Astrocyte (in vitro differentiated cells and primary cell): ENCODE data around the gene RNU6-7.

Experiments used
- EZH2 ChIP-seq: IDR thresholded peaks from 2 replicates; pipeline ENCODE4 v1.6.1; 2012; ENCODE audit warnings: mild to moderate bottlenecking, low read length, inconsistent platforms; ENCODE audit not compliant: insufficient read depth
- TF ChIP-seq, protein P1 (sequence below): IDR thresholded peaks from 2 replicates; pipeline ENCODE4 v1.5.1; 2011; ENCODE audit warnings: low read depth, mild to moderate bottlenecking, inconsistent platforms, low read length, moderate library complexity; ENCODE audit not compliant: insufficient read depth

DNA sequence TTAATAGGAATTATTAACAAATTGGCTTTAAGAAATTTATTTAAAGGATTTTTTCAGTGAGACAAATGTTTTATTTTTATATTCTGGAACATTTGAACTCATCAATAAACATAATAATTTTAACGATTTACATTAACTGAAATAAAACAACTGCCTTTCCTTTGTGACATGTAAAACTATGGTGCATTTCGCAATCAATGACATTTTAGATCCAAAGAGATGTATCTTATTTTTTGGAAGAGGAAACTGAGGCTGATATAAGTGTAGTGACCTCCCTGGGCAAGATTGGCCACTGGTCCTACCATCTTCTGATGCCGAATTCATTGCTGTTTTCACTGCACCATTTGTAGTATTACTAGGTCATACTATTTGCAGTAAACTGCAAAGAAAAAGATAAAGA is 3.7 kb downstream of the RNU6-7 start:
- TF ChIP-seq, protein P1, sequence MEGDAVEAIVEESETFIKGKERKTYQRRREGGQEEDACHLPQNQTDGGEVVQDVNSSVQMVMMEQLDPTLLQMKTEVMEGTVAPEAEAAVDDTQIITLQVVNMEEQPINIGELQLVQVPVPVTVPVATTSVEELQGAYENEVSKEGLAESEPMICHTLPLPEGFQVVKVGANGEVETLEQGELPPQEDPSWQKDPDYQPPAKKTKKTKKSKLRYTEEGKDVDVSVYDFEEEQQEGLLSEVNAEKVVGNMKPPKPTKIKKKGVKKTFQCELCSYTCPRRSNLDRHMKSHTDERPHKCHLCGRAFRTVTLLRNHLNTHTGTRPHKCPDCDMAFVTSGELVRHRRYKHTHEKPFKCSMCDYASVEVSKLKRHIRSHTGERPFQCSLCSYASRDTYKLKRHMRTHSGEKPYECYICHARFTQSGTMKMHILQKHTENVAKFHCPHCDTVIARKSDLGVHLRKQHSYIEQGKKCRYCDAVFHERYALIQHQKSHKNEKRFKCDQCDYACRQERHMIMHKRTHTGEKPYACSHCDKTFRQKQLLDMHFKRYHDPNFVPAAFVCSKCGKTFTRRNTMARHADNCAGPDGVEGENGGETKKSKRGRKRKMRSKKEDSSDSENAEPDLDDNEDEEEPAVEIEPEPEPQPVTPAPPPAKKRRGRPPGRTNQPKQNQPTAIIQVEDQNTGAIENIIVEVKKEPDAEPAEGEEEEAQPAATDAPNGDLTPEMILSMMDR: no peak
- no peak for TF ChIP-seq EZH2
